ENCODE results near the gene MACROD2.

The MACROD2 gene

GRCh38 chr20:14667226-14667625, 671.9 kb downstream of the MACROD2 start:
- TF ChIP-seq, protein P1, sequence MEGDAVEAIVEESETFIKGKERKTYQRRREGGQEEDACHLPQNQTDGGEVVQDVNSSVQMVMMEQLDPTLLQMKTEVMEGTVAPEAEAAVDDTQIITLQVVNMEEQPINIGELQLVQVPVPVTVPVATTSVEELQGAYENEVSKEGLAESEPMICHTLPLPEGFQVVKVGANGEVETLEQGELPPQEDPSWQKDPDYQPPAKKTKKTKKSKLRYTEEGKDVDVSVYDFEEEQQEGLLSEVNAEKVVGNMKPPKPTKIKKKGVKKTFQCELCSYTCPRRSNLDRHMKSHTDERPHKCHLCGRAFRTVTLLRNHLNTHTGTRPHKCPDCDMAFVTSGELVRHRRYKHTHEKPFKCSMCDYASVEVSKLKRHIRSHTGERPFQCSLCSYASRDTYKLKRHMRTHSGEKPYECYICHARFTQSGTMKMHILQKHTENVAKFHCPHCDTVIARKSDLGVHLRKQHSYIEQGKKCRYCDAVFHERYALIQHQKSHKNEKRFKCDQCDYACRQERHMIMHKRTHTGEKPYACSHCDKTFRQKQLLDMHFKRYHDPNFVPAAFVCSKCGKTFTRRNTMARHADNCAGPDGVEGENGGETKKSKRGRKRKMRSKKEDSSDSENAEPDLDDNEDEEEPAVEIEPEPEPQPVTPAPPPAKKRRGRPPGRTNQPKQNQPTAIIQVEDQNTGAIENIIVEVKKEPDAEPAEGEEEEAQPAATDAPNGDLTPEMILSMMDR (IDR thresholded peaks at IDR 0.05; ENCODE audit: low read depth, low read length, missing control alignments), result no peak
- no peak for DNase-seq (ENCODE audit: low read depth)
- H3K4me3 ChIP-seq (ENCODE audit: low read depth, low read length), result no peak overlapping the region
- in situ Hi-C loops (cut with HindIII; ENCODE audit: low sequenced_read_pairs), result no loop called here

- DNase-seq (ENCODE audit: low read depth), result no peak
- TF ChIP-seq, protein P1 (IDR thresholded peaks at IDR 0.05; ENCODE audit: low read depth, low read length, missing control alignments), result no peak
- in situ Hi-C loops (cut with HindIII; ENCODE audit: low sequenced_read_pairs), result no loop called here
Measured at GRCh38 chr20:14672066-14672465, 676.8 kb downstream of the MACROD2 start.

DNA sequence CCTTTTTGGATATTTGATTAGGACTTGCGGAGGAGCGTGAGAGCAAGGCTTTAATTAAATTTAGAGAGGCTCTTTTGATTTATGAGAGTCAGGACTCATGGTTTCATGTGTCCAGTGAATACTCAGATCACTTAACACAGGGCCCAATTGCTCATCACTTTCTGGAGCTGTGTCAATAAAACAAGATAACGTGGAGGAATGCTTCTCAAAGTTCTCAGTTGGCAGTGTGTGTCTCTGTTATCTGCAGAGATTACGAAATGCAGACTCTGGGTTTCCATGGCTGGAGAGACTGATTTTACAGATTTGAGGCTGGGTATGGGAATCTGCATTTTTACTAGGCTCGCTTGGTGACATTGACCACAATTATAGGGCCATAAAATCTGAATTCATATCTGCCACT, 677.8 kb downstream of the MACROD2 start:
- TF ChIP-seq, protein P1 (IDR thresholded peaks at IDR 0.05; ENCODE audit: low read depth, low read length, missing control alignments), result no peak
- in situ Hi-C loops (cut with HindIII; ENCODE audit: low sequenced_read_pairs), result no loop called here
- H3K4me3 ChIP-seq (ENCODE audit: low read depth, low read length), result no peak overlapping the region
- DNase-seq (ENCODE audit: low read depth), result no peak

More at GRCh38 chr20:14672066-14672465, 676.8 kb downstream of the MACROD2 start:
- no peak overlapping the region for H3K4me3 ChIP-seq (ENCODE audit: low read depth, low read length)

- DNase-seq (ENCODE audit: low read depth), result no peak
- in situ Hi-C loops (cut with HindIII; ENCODE audit: low sequenced_read_pairs), result no loop called here
- no peak overlapping the region for H3K4me3 ChIP-seq (ENCODE audit: low read depth, low read length)
- TF ChIP-seq, protein P1 (IDR thresholded peaks at IDR 0.05; ENCODE audit: low read depth, low read length, missing control alignments), result no peak
Measured at GRCh38 chr20:14677455-14677854, 682.1 kb downstream of the MACROD2 start.

GRCh38 chr20:14685183-14685582, 689.9 kb downstream of the MACROD2 start:
- TF ChIP-seq, protein P1 (IDR thresholded peaks at IDR 0.05; ENCODE audit: low read depth, low read length, missing control alignments), result no peak
- in situ Hi-C loops (cut with HindIII; ENCODE audit: low sequenced_read_pairs), result no loop called here

DNA sequence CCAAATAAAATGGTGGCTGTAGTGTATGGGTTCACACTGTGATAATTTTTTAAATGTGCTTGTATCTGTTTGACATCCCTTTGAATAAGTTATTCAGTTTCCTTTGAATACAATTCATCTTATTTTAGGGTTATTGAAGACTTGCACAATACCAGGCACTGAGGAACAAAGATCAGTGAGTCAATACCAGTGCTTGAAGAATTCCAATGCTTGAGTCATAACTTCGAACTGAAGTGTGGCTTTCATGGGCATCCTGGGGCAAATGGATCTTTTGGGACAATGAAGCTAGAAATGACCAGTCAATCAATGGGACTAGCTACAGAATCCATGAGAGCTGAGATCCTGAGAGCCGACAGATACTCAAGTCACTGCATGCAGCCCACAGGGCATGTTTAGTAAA, 692.0 kb downstream of the MACROD2 start:
- TF ChIP-seq, protein P1 (IDR thresholded peaks at IDR 0.05; ENCODE audit: low read depth, low read length, missing control alignments), result no peak
- no peak overlapping the region for H3K4me3 ChIP-seq (ENCODE audit: low read depth, low read length)
- in situ Hi-C loops (cut with HindIII; ENCODE audit: low sequenced_read_pairs), result no loop called here
- no peak for DNase-seq (ENCODE audit: low read depth)

More at GRCh38 chr20:14685183-14685582, 689.9 kb downstream of the MACROD2 start:
- no peak overlapping the region for H3K4me3 ChIP-seq (ENCODE audit: low read depth, low read length)
- no peak for DNase-seq (ENCODE audit: low read depth)

DNA sequence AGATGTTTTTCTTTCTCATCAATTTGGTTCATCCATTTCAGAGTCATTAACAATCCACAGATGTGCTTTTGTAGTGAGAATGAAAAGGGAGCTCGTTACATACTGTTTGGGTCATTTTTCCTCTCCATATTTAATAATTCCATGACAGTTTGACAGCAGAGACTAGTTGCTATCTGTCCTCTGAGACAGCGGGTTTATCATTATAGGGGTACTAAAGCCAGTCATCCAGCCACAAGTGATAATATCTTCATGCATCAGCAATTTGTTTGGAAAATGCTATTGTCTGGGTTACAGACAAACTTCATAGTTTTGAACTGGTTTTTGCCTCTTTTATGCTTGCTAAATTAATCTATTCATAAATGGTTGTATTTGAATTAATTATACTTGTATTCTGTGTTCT, 692.7 kb downstream of the MACROD2 start:
- in situ Hi-C loops (cut with HindIII; ENCODE audit: low sequenced_read_pairs), result no loop called here
- no peak for DNase-seq (ENCODE audit: low read depth)
- H3K4me3 ChIP-seq (ENCODE audit: low read depth, low read length), result no peak overlapping the region
- TF ChIP-seq, protein P1 (IDR thresholded peaks at IDR 0.05; ENCODE audit: low read depth, low read length, missing control alignments), result no peak

Data from astrocyte of the cerebellum (primary cell).